GM23338 (cell line): ENCODE data around the gene SEC11C. TPM values are rescaled to one million over a fixed set of nuclear protein-coding genes. Genes with fewer than 3 reads are reported as not detected.
A peak's percentile ranks its signal among the peaks of the same experiment; 100 is the strongest.

Source experiments
- ATAC-seq: fragments of 200-7000 bp; cut with Tn5 transposase; 3 replicates; pipeline ENCODE4 v1.9.1; 2020
- DNase-seq: peaks from one replicate; pipeline ENCODE4 v3.0.0-alpha.2; 2015; ENCODE audit warnings: low spot score
- H2AFZ ChIP-seq: fragments of 200-600 bp; sonication (generic); 2 replicates; pipeline ENCODE4 v1.8.0; 2016; ENCODE audit warnings: antibody characterized with exemption, mild to moderate bottlenecking, moderate library complexity
- H3F3A ChIP-seq: fragments of 200-600 bp; sonication (generic); replicated peaks from 2 replicates; pipeline ENCODE4 v1.8.0; 2017; ENCODE audit warnings: antibody characterized with exemption, mixed run types, low read depth
- H3K27ac ChIP-seq: fragments of 200-600 bp; sonication (generic); 2 replicates; pipeline ENCODE4 v1.6.1; 2016; ENCODE audit warnings: low read depth
- H3K27me3 ChIP-seq: fragments of 200-600 bp; sonication (generic); 2 replicates; pipeline ENCODE4 v1.8.0; 2016; ENCODE audit warnings: mild to moderate bottlenecking, mixed run types, moderate library complexity; ENCODE audit not compliant: insufficient read depth
- H3K36me3 ChIP-seq: fragments of 200-600 bp; sonication (generic); 2 replicates; pipeline ENCODE4 v1.8.0; 2016; ENCODE audit warnings: mild to moderate bottlenecking; ENCODE audit not compliant: insufficient read depth
- H3K4me1 ChIP-seq: fragments of 200-600 bp; sonication (generic); 2 replicates; pipeline ENCODE4 v1.8.0; 2016; ENCODE audit warnings: mild to moderate bottlenecking, moderate library complexity; ENCODE audit not compliant: insufficient read depth
- H3K4me2 ChIP-seq: fragments of 200-600 bp; sonication (generic); 2 replicates; pipeline ENCODE4 v1.7.1; 2017; ENCODE audit warnings: mixed run types
- H3K4me3 ChIP-seq: fragments of 200-600 bp; sonication (generic); 2 replicates; pipeline ENCODE4 v1.6.1; 2016; ENCODE audit warnings: mixed run types
- H3K79me2 ChIP-seq: fragments of 200-600 bp; sonication (generic); replicated peaks from 2 replicates; pipeline ENCODE4 v1.8.0; 2017; ENCODE audit warnings: mild to moderate bottlenecking; ENCODE audit not compliant: insufficient read depth
- H3K9me2 ChIP-seq: fragments of 200-600 bp; sonication (generic); 2 replicates; pipeline ENCODE4 v1.8.0; 2017; ENCODE audit not compliant: insufficient read depth
- H4K20me1 ChIP-seq: fragments of 200-600 bp; sonication (generic); replicated peaks from 2 replicates; pipeline ENCODE4 v1.8.0; 2017; ENCODE audit warnings: mild to moderate bottlenecking; ENCODE audit not compliant: insufficient read depth
- H3K27ac Mint-ChIP-seq: 2 replicates; pipeline ENCODE4 v1.8.0; 2020; ENCODE audit warnings: inconsistent platforms, mild to moderate bottlenecking, moderate library complexity, mixed read lengths
- H3K27me3 Mint-ChIP-seq: 3 replicates; pipeline ENCODE4 v1.8.0; 2022; ENCODE audit warnings: low read depth, mild to moderate bottlenecking, moderate library complexity, mixed read lengths, inconsistent platforms; ENCODE audit not compliant: insufficient read depth, poor library complexity
- H3K36me3 Mint-ChIP-seq: 3 replicates; pipeline ENCODE4 v1.8.0; 2021; ENCODE audit warnings: low read depth, mild to moderate bottlenecking, inconsistent platforms, moderate library complexity, mixed read lengths
- H3K4me1 Mint-ChIP-seq: 3 replicates; pipeline ENCODE4 v1.8.0; 2020; ENCODE audit warnings: mild to moderate bottlenecking, inconsistent platforms, mixed read lengths
- H3K4me3 Mint-ChIP-seq: 3 replicates; pipeline ENCODE4 v1.8.0; 2021; ENCODE audit warnings: moderate library complexity, mild to moderate bottlenecking, inconsistent platforms, mixed read lengths
- H3K9me3 Mint-ChIP-seq: 3 replicates; pipeline ENCODE4 v1.8.0; 2020; ENCODE audit warnings: moderate library complexity, mild to moderate bottlenecking, inconsistent platforms, mixed read lengths
- CREB1 ChIP-seq: fragments of 250-450 bp; sonication (Bioruptor Pico); IDR thresholded peaks from 2 replicates; pipeline ENCODE4 v1.5.0; 2020; ENCODE audit warnings: low read depth, mild to moderate bottlenecking, moderate library complexity
- EZH2phosphoT487 ChIP-seq: fragments of 200-600 bp; sonication (generic); IDR thresholded peaks from one replicate; pipeline ENCODE4 v1.8.1; 2018; ENCODE audit warnings: antibody characterized with exemption; ENCODE audit not compliant: unreplicated experiment
- NANOG ChIP-seq: IDR thresholded peaks from 2 replicates; pipeline ENCODE4 v1.6.1; 2016; ENCODE audit warnings: antibody characterized with exemption, borderline replicate concordance
- POLR2AphosphoS5 ChIP-seq: IDR thresholded peaks from 2 replicates; pipeline ENCODE4 v1.6.1; 2016; ENCODE audit warnings: antibody characterized with exemption, low read depth
- REST ChIP-seq: IDR thresholded peaks from one replicate; pipeline ENCODE4 v1.6.1; 2018; ENCODE audit warnings: antibody characterized with exemption; ENCODE audit not compliant: unreplicated experiment
- ZNF114 ChIP-seq: fragments of 250-450 bp; sonication (Bioruptor Pico); IDR thresholded peaks from 2 replicates; pipeline ENCODE4 v1.5.0; 2020; ENCODE audit warnings: mild to moderate bottlenecking, moderate library complexity
- ZNF331 ChIP-seq: fragments of 250-450 bp; sonication (Bioruptor Pico); IDR thresholded peaks from 2 replicates; pipeline ENCODE4 v1.5.0; 2020; ENCODE audit warnings: low read depth, mild to moderate bottlenecking, moderate library complexity
- polyA plus RNA-seq: library from polyadenylated mRNA; unstranded; fragments of >200 nt; fragmentation: Nextera tagmentation; extraction: Ambion mirVana; gene quantifications from 2 replicates; pipeline ENCODE4 v1.2.1, GENCODE V29; 2016
- total RNA-seq: library from RNA; depleted of rRNA; stranded (reverse); fragments of >200 nt; shearing (Covaris generic); gene quantifications from 2 replicates; pipeline ENCODE4 v1.2.3, GENCODE V29; 2014
- TF ChIP-seq, protein P1 (sequence below), 2 experiments: fragments of 200-600 bp in 1 of 2; sonication (generic) in 1 of 2; conservative IDR thresholded peaks; 2 replicates each; pipeline versions ENCODE4 v1.5.1 to v1.6.1; 2016 to 2017; ENCODE audit warnings: antibody characterized with exemption in 2 of 2, low read depth in 2 of 2, mild to moderate bottlenecking in 2 of 2, moderate library complexity in 1 of 2

Gene SEC11C
- total and polyA plus RNA-seq, 2 experiments from 2014 or later: 31.7 to 169 TPM

- H3K4me3 Mint-ChIP-seq: no peak overlapping the region
Measured at GRCh38 chr18:59096098-59096789, 43.4 kb upstream of the SEC11C start.

More at GRCh38 chr18:59096098-59096789, 43.4 kb upstream of the SEC11C start:
- Histone ChIP-seq H4K20me1 (no peaks in the 10 kb centered on the region), H3K4me2 (no peak overlapping the region), H3F3A (no peaks in the 10 kb centered on the region), H2AFZ (peak overlapping the region; percentile 88), H3K4me1 (peaks cover 3% of the 10 kb centered on the region; the same call in 1 of the 2 replicates), H3K27me3 (no peaks in the 10 kb centered on the region), H3K4me3 (no peak overlapping the region), H3K27ac (no peak overlapping the region), H3K9me2 (peaks cover 16% of the 10 kb centered on the region), H3K36me3 (no peaks in the 10 kb centered on the region), H3K79me2 (no peaks in the 10 kb centered on the region)
- peaks cover 3% of the 10 kb centered on the region for H3K27me3 Mint-ChIP-seq
- ATAC-seq (peak; percentile 98), DNase-seq (peak; percentile 86)
- H3K36me3 Mint-ChIP-seq: no peaks in the 10 kb centered on the region
- no peak overlapping the region for H3K27ac Mint-ChIP-seq
- TF ChIP-seq NANOG (no peak), POLR2AphosphoS5 (no peak), REST (no peak), CREB1 (CRISPR knock-in tag) (no peak), ZNF114 (no peak), EZH2phosphoT487 (no peak), ZNF331 (no peak)
- TF ChIP-seq, protein P1, sequence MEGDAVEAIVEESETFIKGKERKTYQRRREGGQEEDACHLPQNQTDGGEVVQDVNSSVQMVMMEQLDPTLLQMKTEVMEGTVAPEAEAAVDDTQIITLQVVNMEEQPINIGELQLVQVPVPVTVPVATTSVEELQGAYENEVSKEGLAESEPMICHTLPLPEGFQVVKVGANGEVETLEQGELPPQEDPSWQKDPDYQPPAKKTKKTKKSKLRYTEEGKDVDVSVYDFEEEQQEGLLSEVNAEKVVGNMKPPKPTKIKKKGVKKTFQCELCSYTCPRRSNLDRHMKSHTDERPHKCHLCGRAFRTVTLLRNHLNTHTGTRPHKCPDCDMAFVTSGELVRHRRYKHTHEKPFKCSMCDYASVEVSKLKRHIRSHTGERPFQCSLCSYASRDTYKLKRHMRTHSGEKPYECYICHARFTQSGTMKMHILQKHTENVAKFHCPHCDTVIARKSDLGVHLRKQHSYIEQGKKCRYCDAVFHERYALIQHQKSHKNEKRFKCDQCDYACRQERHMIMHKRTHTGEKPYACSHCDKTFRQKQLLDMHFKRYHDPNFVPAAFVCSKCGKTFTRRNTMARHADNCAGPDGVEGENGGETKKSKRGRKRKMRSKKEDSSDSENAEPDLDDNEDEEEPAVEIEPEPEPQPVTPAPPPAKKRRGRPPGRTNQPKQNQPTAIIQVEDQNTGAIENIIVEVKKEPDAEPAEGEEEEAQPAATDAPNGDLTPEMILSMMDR (conservative IDR thresholded peaks at IDR 0.05; ENCODE audit: low read depth in 2 of 2): peak; percentile 56 to 74
- peaks cover 14% of the 10 kb centered on the region for H3K4me1 Mint-ChIP-seq
- H3K9me3 Mint-ChIP-seq: no peaks in the 10 kb centered on the region
